Neural cell (in vitro differentiated cells): ENCODE measurements around the gene CCDC175. TPM values are rescaled to one million over a fixed set of nuclear protein-coding genes. Genes with fewer than 3 reads are reported as not detected.

Source experiments
- H2AFZ ChIP-seq: fragments of 200-600, 300-800 bp; sonication (generic), shearing (Covaris generic); 2 replicates; pipeline ENCODE4 v1.6.0; 2014; ENCODE audit warnings: low read depth, mild to moderate bottlenecking, antibody characterized with exemption, low read length, moderate library complexity
- H3F3A ChIP-seq: fragments of 200-600 bp; shearing (Covaris generic); 2 replicates; pipeline ENCODE4 v1.6.1; 2016; ENCODE audit warnings: mild to moderate bottlenecking, moderate library complexity, mixed read lengths, antibody characterized with exemption, low read length; ENCODE audit not compliant: insufficient read depth, poor library complexity, severe bottlenecking
- H3K27ac ChIP-seq: fragments of 200-600, 300-800 bp; sonication (generic), shearing (Covaris generic); 2 replicates; pipeline ENCODE4 v1.5.1; 2014; ENCODE audit warnings: mild to moderate bottlenecking, low read length, moderate library complexity
- H3K27me3 ChIP-seq: fragments of 300-800, 200-600 bp; sonication (generic), shearing (Covaris generic); 2 replicates; pipeline ENCODE4 v1.6.0; 2014; ENCODE audit warnings: mild to moderate bottlenecking, low read depth, low read length, moderate library complexity; ENCODE audit not compliant: insufficient read depth
- H3K36me3 ChIP-seq: fragments of 300-800, 200-600 bp; sonication (generic), shearing (Covaris generic); 2 replicates; pipeline ENCODE4 v1.5.1; 2014; ENCODE audit warnings: mild to moderate bottlenecking, antibody characterized with exemption, low read length, moderate library complexity; ENCODE audit not compliant: insufficient read depth
- H3K4me2 ChIP-seq: fragments of 300-800, 200-600 bp; sonication (generic), shearing (Covaris generic); 2 replicates; pipeline ENCODE4 v1.6.0; 2014; ENCODE audit warnings: mild to moderate bottlenecking, low read length
- H3K4me3 ChIP-seq: fragments of 300-800, 200-600 bp; sonication (generic), shearing (Covaris generic); 2 replicates; pipeline ENCODE4 v1.5.1; 2014; ENCODE audit warnings: mild to moderate bottlenecking, low read length, moderate library complexity
- H3K79me2 ChIP-seq: fragments of 200-600 bp; shearing (Covaris generic); replicated peaks from 2 replicates; pipeline ENCODE4 v1.6.0; 2014; ENCODE audit warnings: mild to moderate bottlenecking, low read length, moderate library complexity; ENCODE audit not compliant: insufficient read depth
- H3K9ac ChIP-seq: fragments of 300-800, 200-600 bp; sonication (generic), shearing (Covaris generic); 2 replicates; pipeline ENCODE4 v1.6.1; 2016; ENCODE audit warnings: mild to moderate bottlenecking, low read length, mixed read lengths
- H3K9me2 ChIP-seq: fragments of 200-600 bp; shearing (Covaris generic); 2 replicates; pipeline ENCODE4 v1.6.1; 2016; ENCODE audit warnings: mild to moderate bottlenecking, low read length, mixed read lengths; ENCODE audit not compliant: insufficient read depth
- H3K9me3 ChIP-seq: fragments of 200-600, 300-800 bp; sonication (generic), shearing (Covaris generic); 2 replicates; pipeline ENCODE4 v1.6.1; 2016; ENCODE audit warnings: mild to moderate bottlenecking, mixed run types, low read length, moderate library complexity, mixed read lengths
- H4K20me1 ChIP-seq: fragments of 200-600 bp; shearing (Covaris generic); 2 replicates; pipeline ENCODE4 v1.6.1; 2016; ENCODE audit warnings: mild to moderate bottlenecking, mixed run types; ENCODE audit not compliant: insufficient read depth
- EP300 ChIP-seq: fragments of 450-650 bp; conservative IDR thresholded peaks from 2 replicates; pipeline ENCODE4 v1.6.1; 2014; ENCODE audit warnings: antibody characterized with exemption, mild to moderate bottlenecking, moderate library complexity; ENCODE audit not compliant: poor library complexity, severe bottlenecking
- EZH2 ChIP-seq: fragments of 200-600, 300-800 bp; shearing (Covaris generic), sonication (generic); IDR thresholded peaks from 2 replicates; pipeline ENCODE4 v1.6.1; 2014; ENCODE audit warnings: antibody characterized with exemption, low read length, borderline replicate concordance, mild to moderate bottlenecking; ENCODE audit not compliant: insufficient read depth, poor library complexity, severe bottlenecking
- MXI1 ChIP-seq: fragments of 450-650 bp; conservative IDR thresholded peaks from 2 replicates; pipeline ENCODE4 v1.6.1; 2014; ENCODE audit warnings: antibody characterized with exemption, mild to moderate bottlenecking; ENCODE audit not compliant: poor library complexity, severe bottlenecking
- POLR2AphosphoS5 ChIP-seq: IDR thresholded peaks from 2 replicates; pipeline ENCODE4 v1.6.1; 2012
- RAD21 ChIP-seq: fragments of 450-650 bp; conservative IDR thresholded peaks from 2 replicates; pipeline ENCODE4 v1.6.1; 2014; ENCODE audit warnings: antibody characterized with exemption, mild to moderate bottlenecking, moderate library complexity
- SMC3 ChIP-seq: fragments of 450-650 bp; conservative IDR thresholded peaks from 2 replicates; pipeline ENCODE4 v1.6.1; 2014; ENCODE audit warnings: antibody characterized with exemption, mild to moderate bottlenecking, moderate library complexity; ENCODE audit not compliant: poor library complexity
- TAF1 ChIP-seq: IDR thresholded peaks from 2 replicates; pipeline ENCODE4 v1.6.1; 2012; ENCODE audit warnings: low read depth
- polyA plus RNA-seq: library from polyadenylated mRNA; depleted of rRNA; stranded (reverse); fragments of >200 nt; gene quantifications from 2 replicates; pipeline ENCODE4 v1.2.3, GENCODE V29; 2014
- TF ChIP-seq, protein P1 (sequence below): IDR thresholded peaks from 2 replicates; pipeline ENCODE4 v1.6.1; 2012; ENCODE audit warnings: borderline replicate concordance
- TF ChIP-seq, protein P2 (sequence below): fragments of 450-650 bp; IDR thresholded peaks from 2 replicates; pipeline ENCODE4 v1.5.1; 2014; ENCODE audit warnings: antibody characterized with exemption, mild to moderate bottlenecking, moderate library complexity; ENCODE audit not compliant: poor library complexity, severe bottlenecking

CCDC175 gene
- polyA plus RNA-seq, 1 donor from 2014 or later, result 0.11 TPM

DNA sequence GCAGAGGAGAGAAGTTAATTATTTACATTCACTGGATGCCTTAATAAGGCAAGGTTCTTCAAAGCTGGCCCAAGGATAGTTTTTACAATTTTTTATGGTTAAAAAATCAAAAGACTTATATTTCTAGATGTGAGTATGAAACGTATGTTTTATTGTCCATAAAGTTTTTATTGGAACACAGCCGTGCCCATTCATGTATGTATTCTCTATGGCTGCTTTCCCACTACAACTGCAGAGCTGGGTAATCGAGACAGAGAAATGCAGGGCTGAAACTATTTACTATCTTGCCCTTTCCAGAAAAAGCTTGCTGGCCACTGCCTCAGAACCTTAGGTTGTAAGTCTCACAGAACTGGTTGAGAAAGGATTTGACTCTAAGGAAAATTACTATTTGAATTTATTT, 75.9 kb downstream of the CCDC175 start:
- Histone ChIP-seq H3F3A (no peaks in the 10 kb centered on the region), H2AFZ (no peak overlapping the region), H3K4me2 (no peak overlapping the region), H3K36me3 (no peaks in the 10 kb centered on the region), H4K20me1 (no peaks in the 10 kb centered on the region), H3K9me2 (no peaks in the 10 kb centered on the region), H3K79me2 (no peaks in the 10 kb centered on the region), H3K9me3 (no peaks in the 10 kb centered on the region), H3K4me3 (no peak overlapping the region), H3K27me3 (no peaks in the 10 kb centered on the region), H3K27ac (no peak overlapping the region), H3K9ac (no peak overlapping the region)
- no peak for TF ChIP-seq POLR2AphosphoS5
- TF ChIP-seq MXI1, result no peak
- TF ChIP-seq, protein P1, sequence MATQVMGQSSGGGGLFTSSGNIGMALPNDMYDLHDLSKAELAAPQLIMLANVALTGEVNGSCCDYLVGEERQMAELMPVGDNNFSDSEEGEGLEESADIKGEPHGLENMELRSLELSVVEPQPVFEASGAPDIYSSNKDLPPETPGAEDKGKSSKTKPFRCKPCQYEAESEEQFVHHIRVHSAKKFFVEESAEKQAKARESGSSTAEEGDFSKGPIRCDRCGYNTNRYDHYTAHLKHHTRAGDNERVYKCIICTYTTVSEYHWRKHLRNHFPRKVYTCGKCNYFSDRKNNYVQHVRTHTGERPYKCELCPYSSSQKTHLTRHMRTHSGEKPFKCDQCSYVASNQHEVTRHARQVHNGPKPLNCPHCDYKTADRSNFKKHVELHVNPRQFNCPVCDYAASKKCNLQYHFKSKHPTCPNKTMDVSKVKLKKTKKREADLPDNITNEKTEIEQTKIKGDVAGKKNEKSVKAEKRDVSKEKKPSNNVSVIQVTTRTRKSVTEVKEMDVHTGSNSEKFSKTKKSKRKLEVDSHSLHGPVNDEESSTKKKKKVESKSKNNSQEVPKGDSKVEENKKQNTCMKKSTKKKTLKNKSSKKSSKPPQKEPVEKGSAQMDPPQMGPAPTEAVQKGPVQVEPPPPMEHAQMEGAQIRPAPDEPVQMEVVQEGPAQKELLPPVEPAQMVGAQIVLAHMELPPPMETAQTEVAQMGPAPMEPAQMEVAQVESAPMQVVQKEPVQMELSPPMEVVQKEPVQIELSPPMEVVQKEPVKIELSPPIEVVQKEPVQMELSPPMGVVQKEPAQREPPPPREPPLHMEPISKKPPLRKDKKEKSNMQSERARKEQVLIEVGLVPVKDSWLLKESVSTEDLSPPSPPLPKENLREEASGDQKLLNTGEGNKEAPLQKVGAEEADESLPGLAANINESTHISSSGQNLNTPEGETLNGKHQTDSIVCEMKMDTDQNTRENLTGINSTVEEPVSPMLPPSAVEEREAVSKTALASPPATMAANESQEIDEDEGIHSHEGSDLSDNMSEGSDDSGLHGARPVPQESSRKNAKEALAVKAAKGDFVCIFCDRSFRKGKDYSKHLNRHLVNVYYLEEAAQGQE, result no peak
- no peak for TF ChIP-seq EZH2
- TF ChIP-seq EP300, result no peak
- TF ChIP-seq RAD21, result no peak
- no peak for TF ChIP-seq SMC3
- TF ChIP-seq TAF1, result no peak
- TF ChIP-seq, protein P2, sequence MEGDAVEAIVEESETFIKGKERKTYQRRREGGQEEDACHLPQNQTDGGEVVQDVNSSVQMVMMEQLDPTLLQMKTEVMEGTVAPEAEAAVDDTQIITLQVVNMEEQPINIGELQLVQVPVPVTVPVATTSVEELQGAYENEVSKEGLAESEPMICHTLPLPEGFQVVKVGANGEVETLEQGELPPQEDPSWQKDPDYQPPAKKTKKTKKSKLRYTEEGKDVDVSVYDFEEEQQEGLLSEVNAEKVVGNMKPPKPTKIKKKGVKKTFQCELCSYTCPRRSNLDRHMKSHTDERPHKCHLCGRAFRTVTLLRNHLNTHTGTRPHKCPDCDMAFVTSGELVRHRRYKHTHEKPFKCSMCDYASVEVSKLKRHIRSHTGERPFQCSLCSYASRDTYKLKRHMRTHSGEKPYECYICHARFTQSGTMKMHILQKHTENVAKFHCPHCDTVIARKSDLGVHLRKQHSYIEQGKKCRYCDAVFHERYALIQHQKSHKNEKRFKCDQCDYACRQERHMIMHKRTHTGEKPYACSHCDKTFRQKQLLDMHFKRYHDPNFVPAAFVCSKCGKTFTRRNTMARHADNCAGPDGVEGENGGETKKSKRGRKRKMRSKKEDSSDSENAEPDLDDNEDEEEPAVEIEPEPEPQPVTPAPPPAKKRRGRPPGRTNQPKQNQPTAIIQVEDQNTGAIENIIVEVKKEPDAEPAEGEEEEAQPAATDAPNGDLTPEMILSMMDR, result no peak

DNA sequence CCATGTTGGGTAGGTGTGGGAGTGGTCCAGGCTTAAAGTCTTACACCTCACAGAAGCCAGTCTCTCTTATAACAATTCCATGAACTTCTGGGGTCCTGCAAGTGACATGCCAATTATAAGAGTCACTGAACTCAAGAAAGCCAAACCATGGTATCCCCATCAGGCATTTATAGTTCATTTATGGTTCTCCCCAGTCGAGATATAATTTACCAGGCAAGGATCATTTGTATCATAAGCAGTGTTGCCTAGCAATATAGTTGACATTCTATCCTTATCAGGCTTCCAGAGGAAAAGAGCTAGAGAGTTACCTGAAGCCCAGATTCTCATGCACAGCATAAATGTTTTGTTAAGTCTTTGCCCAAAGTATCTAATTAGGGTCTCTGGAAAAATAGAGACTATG, 84.2 kb downstream of the CCDC175 start:
- TF ChIP-seq EZH2, result no peak
- Histone ChIP-seq H3K9me3 (no peaks in the 10 kb centered on the region), H3K27ac (no peak overlapping the region), H3K27me3 (no peaks in the 10 kb centered on the region), H2AFZ (no peak overlapping the region), H3K4me2 (no peak overlapping the region), H4K20me1 (no peaks in the 10 kb centered on the region), H3K79me2 (peaks cover 15% of the 10 kb centered on the region), H3K9ac (no peak overlapping the region), H3F3A (no peaks in the 10 kb centered on the region), H3K36me3 (peaks cover 13% of the 10 kb centered on the region), H3K9me2 (no peaks in the 10 kb centered on the region), H3K4me3 (no peak overlapping the region)

DNA sequence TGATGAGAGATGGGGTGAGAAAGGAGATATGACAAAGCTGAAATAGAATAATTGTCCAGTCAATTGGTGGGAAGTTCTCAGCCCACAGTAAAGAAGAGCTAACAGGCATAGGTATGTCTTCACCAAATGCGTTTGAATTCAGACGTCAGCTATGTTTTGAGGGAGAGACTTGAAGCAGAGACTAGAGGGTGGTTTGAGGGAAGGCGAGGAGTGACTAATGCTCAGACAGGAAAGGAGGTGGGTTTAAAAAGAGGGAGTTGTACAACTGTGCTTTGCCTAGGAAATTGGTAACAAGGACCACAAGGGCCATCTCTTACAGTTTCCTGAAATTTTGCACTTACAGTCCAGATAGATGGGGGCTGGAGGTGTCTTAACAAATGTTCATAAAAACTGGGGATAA, 85.9 kb downstream of the CCDC175 start:
- TF ChIP-seq MXI1 (no peak), EP300 (no peak), RAD21 (no peak), POLR2AphosphoS5 (no peak), TAF1 (no peak), SMC3 (no peak), EZH2 (no peak)
- TF ChIP-seq, protein P2, result no peak
- TF ChIP-seq, protein P1, result no peak
- Histone ChIP-seq H3K4me2 (no peak overlapping the region), H3F3A (no peaks in the 10 kb centered on the region), H3K36me3 (peaks cover 13% of the 10 kb centered on the region), H4K20me1 (no peaks in the 10 kb centered on the region), H3K27me3 (no peaks in the 10 kb centered on the region), H3K9me3 (no peaks in the 10 kb centered on the region), H3K9me2 (no peaks in the 10 kb centered on the region), H3K79me2 (peaks cover 30% of the 10 kb centered on the region), H3K9ac (no peak overlapping the region), H3K27ac (no peak overlapping the region), H3K4me3 (no peak overlapping the region), H2AFZ (no peak overlapping the region)
